Measurements from ENCODE around the gene ZNF580. TPM values are rescaled to one million over a fixed set of nuclear protein-coding genes. Genes with fewer than 3 reads are reported as not detected.

Gene ZNF580
- total and polyA plus RNA-seq, 5 donors from 2014 or later = 14.3 to 30.8 (median 17.2) TPM

DNA sequence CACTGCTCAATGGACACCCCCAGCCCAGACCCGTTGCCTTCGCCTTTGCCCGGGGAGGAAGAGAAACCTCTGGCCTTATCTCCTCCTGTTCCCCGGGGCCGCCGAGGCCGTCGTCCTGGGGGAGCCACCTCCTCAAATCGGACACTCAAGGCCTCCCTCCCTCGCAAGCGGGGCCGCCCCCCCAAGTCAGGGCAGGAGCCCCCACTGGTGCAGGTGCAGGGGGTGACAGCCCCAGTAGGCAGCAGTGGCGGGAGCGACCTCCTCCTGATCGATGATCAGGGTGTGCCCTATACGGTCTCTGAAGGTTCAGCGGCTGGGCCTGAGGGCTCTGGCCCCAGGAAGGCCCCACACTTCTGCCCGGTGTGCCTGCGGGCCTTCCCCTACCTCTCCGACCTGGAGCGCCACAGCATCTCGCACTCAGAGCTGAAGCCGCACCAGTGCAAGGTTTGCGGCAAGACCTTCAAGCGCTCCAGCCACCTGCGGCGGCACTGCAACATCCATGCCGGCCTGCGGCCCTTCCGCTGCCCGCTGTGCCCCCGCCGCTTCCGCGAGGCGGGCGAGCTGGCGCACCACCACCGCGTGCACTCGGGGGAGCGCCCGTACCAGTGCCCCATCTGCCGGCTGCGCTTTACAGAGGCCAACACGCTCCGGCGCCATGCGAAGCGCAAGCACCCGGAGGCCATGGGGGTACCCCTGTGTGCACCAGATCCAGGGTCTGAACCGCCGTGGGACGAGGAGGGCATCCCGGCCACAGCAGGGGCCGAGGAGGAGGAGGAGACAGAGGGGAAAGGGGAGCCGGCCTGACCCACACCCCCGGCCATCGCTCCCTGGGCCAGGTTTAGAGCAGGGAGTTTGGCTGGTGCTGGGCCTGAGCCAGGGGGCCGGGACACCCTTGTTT lies 38.4 kb upstream of the ZNF580 start:
- Mint-ChIP-seq H3K4me3 (peak overlapping the region in 2 of 4 donors; percentile 87), H3K27ac (no peak overlapping the region), H3K36me3 (peaks cover 4% of the 10 kb centered on the region), H3K9me3 (peaks cover 0 to 1% (median 0%) of the 10 kb centered on the region in 7 donors), H3K4me1 (peaks cover 9 to 52% (median 36%) of the 10 kb centered on the region in 4 donors), H3K27me3 (no peaks in the 10 kb centered on the region)
- H3K9me3 ChIP-seq (ENCODE audit: control insufficient read depth in 2 of 2, low read length in 2 of 2) = no peaks in the 10 kb centered on the region
- no peak overlapping the region for H3K4me3 ChIP-seq (ENCODE audit: low read depth, low read length)
- DNase-seq = no peak
- no peaks in the 10 kb centered on the region for H3K36me3 ChIP-seq (ENCODE audit: control insufficient read depth, insufficient read depth, low read length)
- H3K4me1 ChIP-seq (ENCODE audit: control insufficient read depth, insufficient read depth, low read length, poor library complexity, severe bottlenecking) = peaks cover 32% of the 10 kb centered on the region
- no peaks in the 10 kb centered on the region for H3K27me3 ChIP-seq (ENCODE audit: control insufficient read depth, insufficient read depth, low read length)
- ATAC-seq (ENCODE audit: low read depth in 2 of 2) = no peak
- no peak overlapping the region for H3K27ac ChIP-seq (ENCODE audit: insufficient read depth, low read length, poor library complexity, severe bottlenecking)

DNA sequence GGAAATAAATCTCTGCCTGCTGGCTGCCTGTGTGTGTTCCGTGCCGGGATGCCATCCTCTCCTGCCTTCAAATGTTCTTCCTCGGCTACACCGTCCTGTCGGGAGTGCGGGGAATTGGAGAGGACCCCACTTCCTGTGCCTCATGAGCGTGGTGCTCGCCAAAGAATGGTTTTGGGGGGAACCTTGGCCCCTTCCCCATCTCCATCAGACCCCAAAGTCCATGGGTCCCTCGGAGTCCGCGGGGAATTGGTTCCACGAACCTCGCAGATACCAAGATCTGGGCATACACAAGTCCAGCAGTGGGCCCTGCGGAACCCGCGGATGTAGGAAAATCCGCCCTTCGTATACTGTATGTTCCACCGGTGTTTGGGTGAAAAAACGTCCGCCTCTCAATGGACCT lies 37.7 kb upstream of the ZNF580 start:
- H3K4me1 ChIP-seq (ENCODE audit: control insufficient read depth, insufficient read depth, low read length, poor library complexity, severe bottlenecking) = peaks cover 32% of the 10 kb centered on the region
- no peak for ATAC-seq (ENCODE audit: low read depth in 2 of 2)
- H3K9me3 ChIP-seq (ENCODE audit: control insufficient read depth in 2 of 2, low read length in 2 of 2) = no peaks in the 10 kb centered on the region

DNA sequence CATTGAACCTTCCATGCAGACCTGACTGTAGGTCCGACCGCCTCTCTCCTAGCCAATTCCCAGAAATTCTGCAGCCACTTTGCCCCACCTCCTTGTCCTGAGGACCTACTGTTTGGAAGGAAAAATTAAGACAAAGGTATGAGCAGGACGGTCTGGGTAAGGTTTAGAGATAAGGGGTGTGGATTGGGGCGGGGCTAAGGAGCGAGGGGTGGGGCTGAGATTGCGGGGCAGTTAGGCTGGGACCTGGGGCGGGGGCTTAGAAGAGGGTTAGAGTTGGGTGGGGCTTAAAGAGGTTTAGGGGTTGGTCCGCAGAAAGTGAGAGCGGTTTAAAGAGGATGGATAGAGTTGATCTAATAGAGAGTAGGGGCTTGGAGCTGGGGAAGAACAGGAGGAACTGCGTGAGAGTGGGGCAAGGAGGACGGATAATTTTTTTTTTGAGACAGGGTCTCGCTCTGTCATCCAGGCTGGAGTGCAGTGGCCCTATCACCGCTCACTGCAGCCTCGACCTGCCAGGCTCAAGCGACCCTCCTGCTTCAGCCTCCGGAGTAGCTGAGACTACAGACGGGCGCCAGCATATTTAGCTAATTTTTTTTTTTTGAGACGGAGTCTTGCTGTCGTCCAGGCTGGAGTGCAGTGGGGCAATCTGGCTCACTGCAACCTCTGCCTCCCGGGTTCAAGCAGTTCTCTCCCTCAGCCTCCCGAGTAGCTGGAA lies 37.1 kb upstream of the ZNF580 start:
- peaks cover 12% of the 10 kb centered on the region for H3K36me3 Mint-ChIP-seq
- peaks cover 3% of the 10 kb centered on the region for H3K36me3 ChIP-seq (ENCODE audit: control insufficient read depth, insufficient read depth, low read length)
- H3K27ac ChIP-seq (ENCODE audit: insufficient read depth, low read length, poor library complexity, severe bottlenecking) = no peak overlapping the region
- H3K4me3 Mint-ChIP-seq = peak overlapping the region in 3 of 4 donors; percentile 85 to 91 (median 86)
- H3K9me3 Mint-ChIP-seq = peaks cover 0 to 1% (median 0%) of the 10 kb centered on the region in 7 donors
- no peaks in the 10 kb centered on the region for H3K9me3 ChIP-seq (ENCODE audit: control insufficient read depth in 2 of 2, low read length in 2 of 2)
- no peaks in the 10 kb centered on the region for H3K27me3 ChIP-seq (ENCODE audit: control insufficient read depth, insufficient read depth, low read length)
- DNase-seq (no peak), ATAC-seq (ENCODE audit: low read depth in 2 of 2) (no peak)
- no peaks in the 10 kb centered on the region for H3K27me3 Mint-ChIP-seq
- H3K27ac Mint-ChIP-seq = no peak overlapping the region
- H3K4me3 ChIP-seq (ENCODE audit: low read depth, low read length) = no peak overlapping the region
- H3K4me1 Mint-ChIP-seq = peaks cover 15 to 60% (median 40%) of the 10 kb centered on the region in 4 donors
- peaks cover 32% of the 10 kb centered on the region for H3K4me1 ChIP-seq (ENCODE audit: control insufficient read depth, insufficient read depth, low read length, poor library complexity, severe bottlenecking)

More for the DNA sequence above, 37.7 kb upstream of the ZNF580 start:
- no peak for DNase-seq
- no peaks in the 10 kb centered on the region for H3K27me3 Mint-ChIP-seq
- H3K4me3 Mint-ChIP-seq = peak overlapping the region in 3 of 4 donors; percentile 31 to 91 (median 85)
- H3K4me1 Mint-ChIP-seq = peaks cover 15 to 60% (median 41%) of the 10 kb centered on the region in 4 donors
- H3K27ac Mint-ChIP-seq = no peak overlapping the region
- Histone ChIP-seq H3K27ac (ENCODE audit: insufficient read depth, low read length, poor library complexity, severe bottlenecking) (no peak overlapping the region), H3K36me3 (ENCODE audit: control insufficient read depth, insufficient read depth, low read length) (peaks cover 3% of the 10 kb centered on the region), H3K27me3 (ENCODE audit: control insufficient read depth, insufficient read depth, low read length) (no peaks in the 10 kb centered on the region), H3K4me3 (ENCODE audit: low read depth, low read length) (no peak overlapping the region)
- H3K9me3 Mint-ChIP-seq = peaks cover 0 to 1% (median 0%) of the 10 kb centered on the region in 7 donors
- peaks cover 10% of the 10 kb centered on the region for H3K36me3 Mint-ChIP-seq

DNA sequence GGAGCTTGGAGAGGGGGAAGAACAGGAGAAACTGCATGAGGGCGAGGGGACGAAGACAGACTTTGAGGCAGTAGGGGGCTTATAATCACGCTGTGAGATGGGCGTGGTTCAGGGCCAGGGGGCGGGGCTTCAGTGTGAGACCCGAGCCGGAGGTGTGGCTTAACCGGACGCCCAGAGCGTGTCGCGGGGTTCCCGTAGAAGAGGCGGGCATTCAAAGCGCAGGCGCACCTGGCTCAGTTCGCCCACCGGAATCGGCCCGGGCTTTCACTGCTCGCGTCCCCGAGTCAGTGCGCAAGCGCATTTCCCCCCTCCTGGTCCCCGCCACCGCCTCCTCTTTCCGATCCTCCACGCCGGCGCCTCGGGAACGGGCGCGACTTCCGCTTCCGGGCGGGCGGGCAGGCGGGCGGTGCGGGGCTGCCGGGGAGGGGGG lies 35.6 kb upstream of the ZNF580 start:
- peak; percentile 77 to 78 for ATAC-seq (ENCODE audit: low read depth in 2 of 2)
- Mint-ChIP-seq H3K36me3 (peaks cover 22% of the 10 kb centered on the region), H3K4me1 (peaks cover 15 to 68% (median 42%) of the 10 kb centered on the region in 4 donors), H3K27me3 (no peaks in the 10 kb centered on the region), H3K9me3 (no peaks in the 10 kb centered on the region), H3K27ac (peak overlapping the region; percentile 52 to 94 (median 86)), H3K4me3 (peak overlapping the region; percentile 85 to 91 (median 88))
- Histone ChIP-seq H3K9me3 (ENCODE audit: control insufficient read depth in 2 of 2, low read length in 2 of 2) (no peaks in the 10 kb centered on the region), H3K27ac (ENCODE audit: insufficient read depth, low read length, poor library complexity, severe bottlenecking) (peak overlapping the region; percentile 93), H3K27me3 (ENCODE audit: control insufficient read depth, insufficient read depth, low read length) (no peaks in the 10 kb centered on the region), H3K36me3 (ENCODE audit: control insufficient read depth, insufficient read depth, low read length) (peaks cover 13% of the 10 kb centered on the region), H3K4me1 (ENCODE audit: control insufficient read depth, insufficient read depth, low read length, poor library complexity, severe bottlenecking) (peaks cover 32% of the 10 kb centered on the region), H3K4me3 (ENCODE audit: low read depth, low read length) (peak overlapping the region; percentile 71)
- DNase-seq = peak; percentile 97 to 98 (median 97)

DNA sequence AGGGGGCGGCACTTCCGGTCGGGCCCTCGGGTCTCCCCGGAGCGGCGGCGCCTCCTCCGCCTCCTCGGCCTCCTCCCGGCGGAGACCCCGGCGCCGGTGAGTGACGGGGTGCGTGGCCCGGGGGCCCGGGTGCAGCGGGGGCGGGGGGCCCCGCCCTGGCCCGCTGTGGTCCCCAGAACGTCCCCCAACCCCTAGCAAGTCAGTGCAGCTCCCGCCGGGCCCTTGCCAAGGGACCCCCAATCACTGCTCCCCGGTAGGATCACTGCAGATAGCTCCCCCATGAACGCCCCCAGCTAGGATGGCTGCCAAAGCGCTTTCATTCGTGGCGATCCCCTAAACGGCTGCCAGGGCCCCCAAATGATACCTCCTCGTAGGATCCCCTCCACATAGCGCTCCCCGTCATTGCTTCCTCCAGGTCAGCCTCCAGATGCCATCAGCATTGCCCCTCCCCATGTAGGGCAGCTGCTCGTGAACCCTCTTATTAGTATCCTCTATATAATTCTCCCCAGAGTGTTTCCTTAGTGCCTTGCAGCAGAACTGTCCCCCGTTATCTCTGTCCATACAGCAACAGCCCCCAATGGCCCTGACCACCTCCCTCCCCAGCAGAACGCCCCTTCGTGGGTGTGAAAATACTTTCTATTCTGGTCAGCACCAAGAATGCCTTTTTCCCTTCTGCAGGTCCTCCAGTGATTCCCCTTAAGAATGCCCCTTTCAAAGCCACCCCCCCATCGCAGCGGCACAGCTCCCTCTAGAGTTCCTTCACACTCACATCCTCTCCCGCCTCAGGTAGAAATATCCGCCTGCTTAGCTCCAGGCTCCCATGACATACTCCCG lies 34.9 kb upstream of the ZNF580 start, which contains the start of gene ZNF865:
ZNF865 (plus strand) TSS at position 11 of the 834 bp plus-strand sequence. CDS start 7,972 bp downstream, outside the sequence.
- peak; percentile 61 to 82 (median 67) for DNase-seq
- H3K36me3 Mint-ChIP-seq = peaks cover 26% of the 10 kb centered on the region
- Histone ChIP-seq H3K27ac (ENCODE audit: insufficient read depth, low read length, poor library complexity, severe bottlenecking) (peak within 1 kb of the TSS; percentile 93), H3K4me3 (ENCODE audit: low read depth, low read length) (peak within 1 kb of the TSS; percentile 84), H3K9me3 (ENCODE audit: control insufficient read depth in 2 of 2, low read length in 2 of 2) (no peaks in the 10 kb centered on the region), H3K27me3 (ENCODE audit: control insufficient read depth, insufficient read depth, low read length) (no peaks in the 10 kb centered on the region), H3K36me3 (ENCODE audit: control insufficient read depth, insufficient read depth, low read length) (peaks cover 15% of the 10 kb centered on the region), H3K4me1 (ENCODE audit: control insufficient read depth, insufficient read depth, low read length, poor library complexity, severe bottlenecking) (peaks cover 27% of the 10 kb centered on the region)
- H3K27ac Mint-ChIP-seq = peak within 1 kb of the TSS; percentile 96 to 99 (median 98)
- ATAC-seq (ENCODE audit: low read depth in 2 of 2) = peak; percentile 35 to 37
- no peaks in the 10 kb centered on the region for H3K27me3 Mint-ChIP-seq
- H3K4me1 Mint-ChIP-seq = peaks cover 15 to 72% (median 44%) of the 10 kb centered on the region in 4 donors
- H3K4me3 Mint-ChIP-seq = peak within 1 kb of the TSS; percentile 90 to 97 (median 94)
- no peaks in the 10 kb centered on the region for H3K9me3 Mint-ChIP-seq

DNA sequence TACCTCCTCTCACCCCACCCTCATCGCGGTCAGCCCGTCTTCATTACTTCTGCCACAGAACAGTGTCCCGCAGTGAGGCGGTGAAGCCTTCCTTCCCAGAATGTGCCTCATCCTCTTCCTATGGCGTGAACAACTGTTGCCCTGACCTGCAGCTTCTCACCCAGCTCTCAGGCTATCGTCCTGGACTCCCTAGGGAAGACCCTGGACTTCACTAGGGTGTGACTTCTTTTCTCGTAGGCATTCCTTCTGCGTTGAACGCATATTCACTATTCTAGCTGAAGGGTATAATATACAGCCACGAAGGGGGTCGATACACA lies 34.4 kb upstream of the ZNF580 start:
- Histone ChIP-seq H3K27me3 (ENCODE audit: control insufficient read depth, insufficient read depth, low read length) (no peaks in the 10 kb centered on the region), H3K36me3 (ENCODE audit: control insufficient read depth, insufficient read depth, low read length) (peaks cover 15% of the 10 kb centered on the region), H3K27ac (ENCODE audit: insufficient read depth, low read length, poor library complexity, severe bottlenecking) (peak overlapping the region; percentile 93), H3K9me3 (ENCODE audit: control insufficient read depth in 2 of 2, low read length in 2 of 2) (no peaks in the 10 kb centered on the region), H3K4me3 (ENCODE audit: low read depth, low read length) (peak overlapping the region; percentile 84), H3K4me1 (ENCODE audit: control insufficient read depth, insufficient read depth, low read length, poor library complexity, severe bottlenecking) (peaks cover 22% of the 10 kb centered on the region)
- Mint-ChIP-seq H3K27ac (peak overlapping the region; percentile 96 to 99 (median 98)), H3K4me3 (peak overlapping the region; percentile 90 to 97 (median 94)), H3K27me3 (no peaks in the 10 kb centered on the region), H3K9me3 (no peaks in the 10 kb centered on the region), H3K4me1 (peaks cover 15 to 72% (median 42%) of the 10 kb centered on the region in 4 donors), H3K36me3 (peaks cover 27% of the 10 kb centered on the region)
- no peak for DNase-seq
- ATAC-seq (ENCODE audit: low read depth in 2 of 2) = no peak

DNA sequence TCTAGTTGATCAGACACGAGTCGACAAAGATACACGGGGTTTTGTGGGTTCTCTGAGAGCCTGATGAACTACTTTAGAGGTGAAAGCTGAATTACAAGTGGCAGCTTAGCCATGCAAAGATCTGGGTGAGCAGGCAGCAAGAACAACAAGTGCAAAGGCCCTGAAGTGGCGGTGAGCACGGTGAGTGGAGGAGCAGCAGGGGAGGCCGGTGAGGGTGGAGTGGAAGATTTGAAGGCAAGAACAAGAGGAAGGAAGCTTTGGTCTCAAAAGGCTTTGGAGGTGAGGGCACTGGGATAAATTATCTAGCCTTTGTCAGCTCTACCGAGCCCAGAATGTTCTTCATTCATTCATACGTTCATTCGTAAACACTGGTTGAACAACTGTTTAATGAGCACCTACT lies 34.0 kb upstream of the ZNF580 start:
- Histone ChIP-seq H3K4me3 (ENCODE audit: low read depth, low read length) (no peak overlapping the region), H3K4me1 (ENCODE audit: control insufficient read depth, insufficient read depth, low read length, poor library complexity, severe bottlenecking) (peaks cover 22% of the 10 kb centered on the region), H3K36me3 (ENCODE audit: control insufficient read depth, insufficient read depth, low read length) (peaks cover 15% of the 10 kb centered on the region), H3K27ac (ENCODE audit: insufficient read depth, low read length, poor library complexity, severe bottlenecking) (peak overlapping the region; percentile 93), H3K9me3 (ENCODE audit: control insufficient read depth in 2 of 2, low read length in 2 of 2) (no peaks in the 10 kb centered on the region), H3K27me3 (ENCODE audit: control insufficient read depth, insufficient read depth, low read length) (no peaks in the 10 kb centered on the region)
- no peak for DNase-seq
- Mint-ChIP-seq H3K27ac (peak overlapping the region; percentile 96 to 99 (median 98)), H3K4me1 (peaks cover 15 to 71% (median 40%) of the 10 kb centered on the region in 4 donors), H3K4me3 (peak overlapping the region; percentile 90 to 97 (median 94)), H3K36me3 (peaks cover 27% of the 10 kb centered on the region), H3K27me3 (no peaks in the 10 kb centered on the region), H3K9me3 (no peaks in the 10 kb centered on the region)
- no peak for ATAC-seq (ENCODE audit: low read depth in 2 of 2)
